ENCODE results near the gene WNT11.
"Not testable (repeated sequence)": the region's sequence is repeated elsewhere in the genome, so short reads cannot be mapped to it uniquely, and the experiment has no call there.

WNT11 gene

GRCh38 chr11:76201056-76201455, 5.2 kb downstream of the WNT11 start:
- DNase-seq = no peak

GRCh38 chr11:76200006-76200940, 6.0 kb downstream of the WNT11 start:
- peak in 1 of 2 donors; percentile 13 for DNase-seq

- not testable (repeated sequence) for DNase-seq
Observed at GRCh38 chr11:76198691-76199090, 7.6 kb downstream of the WNT11 start.

GRCh38 chr11:76197941-76198640, 8.2 kb downstream of the WNT11 start:
- DNase-seq = no peak

- no peak for DNase-seq
Observed at GRCh38 chr11:76197332-76197731, 9.0 kb downstream of the WNT11 start.

GRCh38 chr11:76196849-76197248, 9.5 kb downstream of the WNT11 start:
- no peak for DNase-seq

GRCh38 chr11:76194872-76195668, 11.2 kb downstream of the WNT11 start:
- DNase-seq = no peak

GRCh38 chr11:76193219-76193618, 13.1 kb downstream of the WNT11 start:
- DNase-seq = no peak

GRCh38 chr11:76190376-76190775, 15.9 kb downstream of the WNT11 start:
- no peak for DNase-seq

- DNase-seq = no peak
Observed at GRCh38 chr11:76189682-76190081, 16.6 kb downstream of the WNT11 start.

GRCh38 chr11:76188873-76189272, 17.4 kb downstream of the WNT11 start:
- DNase-seq = no peak

- DNase-seq = no peak
Observed at GRCh38 chr11:76186776-76187279, 19.5 kb downstream of the WNT11 start.

- DNase-seq = no peak
Observed at GRCh38 chr11:76185931-76186401, 20.3 kb downstream of the WNT11 start.

- no peak for DNase-seq
Observed at GRCh38 chr11:76185511-76185910, 20.8 kb downstream of the WNT11 start.

- DNase-seq = no peak
Observed at GRCh38 chr11:76184551-76184993, 21.7 kb downstream of the WNT11 start.

- no peak for DNase-seq
Observed at GRCh38 chr11:76181371-76181770, 24.9 kb downstream of the WNT11 start.

- DNase-seq = no peak
Observed at GRCh38 chr11:76179147-76179546, 27.2 kb downstream of the WNT11 start.

- no peak for DNase-seq
Observed at GRCh38 chr11:76177250-76177686, 29.0 kb downstream of the WNT11 start.

GRCh38 chr11:76176463-76176862, 29.8 kb downstream of the WNT11 start:
- no peak for DNase-seq

- DNase-seq = no peak
Observed at GRCh38 chr11:76175783-76176182, 30.5 kb downstream of the WNT11 start.

GRCh38 chr11:76174330-76174729, 32.0 kb downstream of the WNT11 start:
- no peak for DNase-seq

- DNase-seq = no peak
Observed at GRCh38 chr11:76173663-76174062, 32.6 kb downstream of the WNT11 start.

- DNase-seq = no peak
Observed at GRCh38 chr11:76172583-76172982, 33.7 kb downstream of the WNT11 start.

All from CD4-positive, alpha-beta T cell treated with Interferon alpha-2 for 1 hour (primary cell).